Chondrocyte (in vitro differentiated cells): ENCODE results near the gene BLM. TPM values are rescaled to one million over a fixed set of nuclear protein-coding genes. Genes with fewer than 3 reads are reported as not detected.

Experiments used
- DNase-seq: peaks from one replicate; pipeline ENCODE4 v3.0.0; 2021; ENCODE audit warnings: mixed read lengths, low spot score
- H3K27ac Mint-ChIP-seq: one replicate; pipeline ENCODE4 v1.8.0; 2021; ENCODE audit warnings: mild to moderate bottlenecking, moderate library complexity, mixed read lengths; ENCODE audit not compliant: unreplicated experiment
- H3K27me3 Mint-ChIP-seq: 2 replicates; pipeline ENCODE4 v1.8.0; 2021; ENCODE audit warnings: low read depth, mixed read lengths
- H3K36me3 Mint-ChIP-seq: 2 replicates; pipeline ENCODE4 v1.8.0; 2021; ENCODE audit warnings: low read depth, mixed read lengths
- H3K4me1 Mint-ChIP-seq: 2 replicates; pipeline ENCODE4 v1.8.0; 2021; ENCODE audit warnings: low read depth, mild to moderate bottlenecking, mixed read lengths
- H3K4me3 Mint-ChIP-seq: one replicate; pipeline ENCODE4 v1.8.0; 2021; ENCODE audit warnings: mild to moderate bottlenecking, moderate library complexity, mixed read lengths; ENCODE audit not compliant: unreplicated experiment
- H3K9me3 Mint-ChIP-seq: 2 replicates; pipeline ENCODE4 v1.8.0; 2021; ENCODE audit warnings: low read depth, mixed read lengths
- total RNA-seq: library from RNA; stranded (reverse); gene quantifications from 3 replicates; pipeline ENCODE4 v1.2.1, GENCODE V29; 2021
- TF ChIP-seq, protein P1 (sequence below): fragments of 200-600 bp; sonication (generic); IDR thresholded peaks from 2 replicates; pipeline ENCODE4 v1.5.0; 2021; ENCODE audit warnings: antibody characterized with exemption, mild to moderate bottlenecking, moderate library complexity

BLM gene
- total RNA-seq, 1 donor from 2014 or later, result 3.5 TPM

DNA sequence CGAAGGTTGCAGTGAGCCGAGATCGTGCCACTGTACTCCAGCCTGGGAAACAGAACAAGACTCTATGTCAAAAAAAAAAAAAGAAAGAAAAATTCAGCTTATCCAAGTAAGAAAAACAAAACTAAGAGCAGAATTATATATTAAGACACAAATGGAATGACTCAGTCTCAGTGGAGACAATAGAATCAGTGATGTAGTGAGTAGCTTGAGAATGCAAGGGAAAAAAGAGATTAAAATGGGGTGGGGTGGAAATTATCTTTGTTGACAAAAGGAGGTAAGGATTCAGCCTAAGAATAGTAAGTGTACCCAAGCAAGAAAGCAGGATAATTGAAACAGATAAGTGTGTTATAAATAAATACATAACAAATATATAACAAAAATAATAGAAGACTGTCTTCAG, 70.7 kb downstream of the BLM start:
- no peaks in the 10 kb centered on the region for H3K27me3 Mint-ChIP-seq
- no peaks in the 10 kb centered on the region for H3K36me3 Mint-ChIP-seq
- no peak for DNase-seq
- no peak overlapping the region for H3K4me3 Mint-ChIP-seq
- H3K4me1 Mint-ChIP-seq, result peaks cover 19% of the 10 kb centered on the region
- no peak overlapping the region for H3K27ac Mint-ChIP-seq
- H3K9me3 Mint-ChIP-seq, result no peaks in the 10 kb centered on the region
- TF ChIP-seq, protein P1, sequence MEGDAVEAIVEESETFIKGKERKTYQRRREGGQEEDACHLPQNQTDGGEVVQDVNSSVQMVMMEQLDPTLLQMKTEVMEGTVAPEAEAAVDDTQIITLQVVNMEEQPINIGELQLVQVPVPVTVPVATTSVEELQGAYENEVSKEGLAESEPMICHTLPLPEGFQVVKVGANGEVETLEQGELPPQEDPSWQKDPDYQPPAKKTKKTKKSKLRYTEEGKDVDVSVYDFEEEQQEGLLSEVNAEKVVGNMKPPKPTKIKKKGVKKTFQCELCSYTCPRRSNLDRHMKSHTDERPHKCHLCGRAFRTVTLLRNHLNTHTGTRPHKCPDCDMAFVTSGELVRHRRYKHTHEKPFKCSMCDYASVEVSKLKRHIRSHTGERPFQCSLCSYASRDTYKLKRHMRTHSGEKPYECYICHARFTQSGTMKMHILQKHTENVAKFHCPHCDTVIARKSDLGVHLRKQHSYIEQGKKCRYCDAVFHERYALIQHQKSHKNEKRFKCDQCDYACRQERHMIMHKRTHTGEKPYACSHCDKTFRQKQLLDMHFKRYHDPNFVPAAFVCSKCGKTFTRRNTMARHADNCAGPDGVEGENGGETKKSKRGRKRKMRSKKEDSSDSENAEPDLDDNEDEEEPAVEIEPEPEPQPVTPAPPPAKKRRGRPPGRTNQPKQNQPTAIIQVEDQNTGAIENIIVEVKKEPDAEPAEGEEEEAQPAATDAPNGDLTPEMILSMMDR, result no peak

DNA sequence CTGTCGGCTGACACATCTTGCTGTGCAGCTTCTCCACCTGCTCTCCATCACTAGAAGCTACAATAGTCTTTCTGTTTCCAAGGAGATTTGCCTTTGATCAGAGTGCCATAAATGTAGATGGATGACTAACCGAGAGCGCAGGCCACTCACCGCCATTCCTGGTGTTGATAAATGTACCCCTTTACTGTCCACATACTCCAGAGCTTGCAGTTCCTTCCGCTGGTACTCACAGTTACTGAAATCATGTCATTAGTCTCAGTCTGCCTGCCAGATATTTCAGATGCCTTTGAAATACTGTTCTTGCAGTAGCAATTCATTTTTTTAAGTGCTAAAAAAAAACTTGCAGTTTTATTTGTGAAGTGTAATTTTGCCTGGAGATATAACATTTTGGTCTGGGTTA, 72.3 kb downstream of the BLM start:
- Mint-ChIP-seq H3K27ac (no peak overlapping the region), H3K4me1 (peaks cover 18% of the 10 kb centered on the region), H3K36me3 (no peaks in the 10 kb centered on the region), H3K27me3 (no peaks in the 10 kb centered on the region), H3K9me3 (no peaks in the 10 kb centered on the region), H3K4me3 (no peak overlapping the region)
- no peak for DNase-seq
- TF ChIP-seq, protein P1, result no peak

DNA sequence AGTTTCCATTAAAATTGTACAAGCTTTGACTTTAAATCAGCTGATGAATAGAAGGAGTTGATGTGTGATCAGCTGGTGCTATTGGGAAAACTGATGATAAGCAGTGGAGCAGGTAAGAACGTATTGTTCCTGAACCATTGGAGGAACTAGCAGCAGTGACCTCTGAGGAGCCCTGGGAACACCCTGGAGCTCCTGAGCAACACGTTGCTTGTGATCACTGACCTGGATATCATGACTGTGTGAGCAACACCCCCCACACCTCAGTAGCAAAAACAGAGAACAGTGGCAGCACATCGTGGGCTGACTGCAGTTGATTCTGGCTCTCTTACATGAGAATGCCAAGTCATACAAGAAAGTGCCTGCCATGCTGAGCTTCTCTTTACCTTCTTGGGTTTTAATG, 72.9 kb downstream of the BLM start:
- TF ChIP-seq, protein P1, result no peak
- peaks cover 13% of the 10 kb centered on the region for H3K4me1 Mint-ChIP-seq
- H3K9me3 Mint-ChIP-seq, result no peaks in the 10 kb centered on the region
- no peaks in the 10 kb centered on the region for H3K27me3 Mint-ChIP-seq
- no peak overlapping the region for H3K27ac Mint-ChIP-seq
- H3K4me3 Mint-ChIP-seq, result no peak overlapping the region
- H3K36me3 Mint-ChIP-seq, result no peaks in the 10 kb centered on the region
- DNase-seq, result no peak

DNA sequence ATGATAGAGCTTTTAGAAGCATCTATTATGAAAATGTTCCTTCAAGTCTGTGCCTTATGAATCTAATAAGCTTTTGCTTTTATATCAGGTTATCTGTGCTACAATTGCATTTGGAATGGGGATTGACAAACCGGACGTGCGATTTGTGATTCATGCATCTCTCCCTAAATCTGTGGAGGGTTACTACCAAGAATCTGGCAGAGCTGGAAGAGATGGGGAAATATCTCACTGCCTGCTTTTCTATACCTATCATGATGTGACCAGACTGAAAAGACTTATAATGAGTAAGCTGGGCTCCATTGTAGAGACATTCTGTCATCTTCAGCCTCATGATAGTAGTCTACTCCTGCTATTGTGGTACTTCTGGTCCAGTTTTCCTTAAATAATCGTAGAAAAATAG, 73.4 kb downstream of the BLM start:
- no peaks in the 10 kb centered on the region for H3K36me3 Mint-ChIP-seq
- no peaks in the 10 kb centered on the region for H3K27me3 Mint-ChIP-seq
- H3K27ac Mint-ChIP-seq, result no peak overlapping the region
- no peak overlapping the region for H3K4me3 Mint-ChIP-seq
- no peak for DNase-seq
- H3K9me3 Mint-ChIP-seq, result no peaks in the 10 kb centered on the region
- TF ChIP-seq, protein P1, result no peak
- H3K4me1 Mint-ChIP-seq, result peaks cover 13% of the 10 kb centered on the region

DNA sequence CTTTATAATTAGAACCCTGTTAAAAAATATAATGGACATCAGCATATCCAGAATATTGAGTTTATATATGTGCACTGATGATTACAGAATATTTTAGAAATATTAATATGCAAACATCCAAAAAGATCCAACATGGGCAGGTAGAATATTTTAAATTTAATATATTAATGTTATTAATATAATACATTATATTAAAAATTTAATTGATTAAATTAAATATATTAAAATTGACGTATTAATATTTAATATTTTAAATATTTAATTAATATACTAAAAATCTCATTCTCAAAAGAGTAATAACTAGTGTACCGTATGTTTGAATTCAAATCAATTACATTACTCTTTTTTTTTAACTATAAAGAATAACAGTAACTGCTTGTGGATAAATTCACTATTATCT, 77.4 kb downstream of the BLM start:
- no peaks in the 10 kb centered on the region for H3K9me3 Mint-ChIP-seq
- H3K27ac Mint-ChIP-seq, result no peak overlapping the region
- H3K4me1 Mint-ChIP-seq, result peaks cover 6% of the 10 kb centered on the region
- no peak for DNase-seq
- H3K36me3 Mint-ChIP-seq, result no peaks in the 10 kb centered on the region
- no peak overlapping the region for H3K4me3 Mint-ChIP-seq
- no peaks in the 10 kb centered on the region for H3K27me3 Mint-ChIP-seq
- TF ChIP-seq, protein P1, result no peak
